Measurements from ENCODE around the gene IGSF21.

The IGSF21 gene

DNA sequence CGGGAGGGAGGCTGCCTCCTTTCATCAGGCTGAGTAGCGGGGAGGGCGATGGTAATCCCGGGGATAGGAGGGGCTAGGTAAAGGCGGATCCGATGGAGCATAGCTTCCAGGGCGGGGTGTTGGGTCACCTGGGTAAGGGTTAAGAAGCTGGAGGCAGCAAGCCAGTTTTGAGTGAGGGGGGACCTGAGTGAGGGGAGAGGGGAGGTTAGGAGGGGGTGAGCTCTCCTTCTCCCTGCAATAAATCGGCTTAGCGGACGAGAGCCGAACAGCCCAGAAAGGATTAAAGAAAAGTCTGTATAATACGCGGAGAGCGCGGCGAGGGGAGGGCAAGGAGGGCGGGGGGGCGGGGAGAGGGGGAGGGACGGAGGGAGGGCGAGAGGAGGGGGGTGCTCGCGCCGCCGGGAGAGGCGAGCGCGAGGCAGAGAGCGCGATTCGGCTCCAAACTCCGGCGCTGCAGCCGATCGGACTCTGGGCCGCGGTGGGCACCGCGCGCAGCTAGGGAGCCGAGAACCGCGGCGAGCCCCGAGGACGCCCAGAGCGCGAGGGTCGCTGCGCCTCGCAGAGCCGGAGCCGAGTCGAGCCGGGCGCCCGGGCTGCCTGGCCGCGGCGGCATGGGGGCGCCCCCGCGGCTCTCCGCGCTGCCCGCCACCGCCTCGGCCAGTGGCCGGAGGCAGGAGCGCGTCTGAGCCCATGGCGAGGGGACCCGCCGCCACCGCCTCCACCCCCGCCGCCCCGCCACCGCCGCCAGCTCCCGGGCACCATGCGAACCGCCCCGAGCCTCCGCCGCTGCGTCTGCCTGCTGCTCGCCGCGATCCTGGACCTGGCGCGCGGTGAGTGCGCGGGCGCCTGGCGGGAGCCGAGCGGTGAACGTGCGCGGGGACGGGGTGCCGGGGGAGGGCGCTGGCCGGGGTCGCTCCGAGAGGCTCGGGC, at the start of gene IGSF21:
Gene IGSF21, plus strand, starts transcription at position 430 of the 930 bp plus-strand sequence. Its CDS starts 331 bp downstream, at position 761.
- H3K4me3 ChIP-seq (replicated peaks in 1 of 2; ENCODE audit: low read depth in 2 of 2, low read length in 2 of 2) = no peak within 1 kb of the TSS
- TF ChIP-seq, protein P1, sequence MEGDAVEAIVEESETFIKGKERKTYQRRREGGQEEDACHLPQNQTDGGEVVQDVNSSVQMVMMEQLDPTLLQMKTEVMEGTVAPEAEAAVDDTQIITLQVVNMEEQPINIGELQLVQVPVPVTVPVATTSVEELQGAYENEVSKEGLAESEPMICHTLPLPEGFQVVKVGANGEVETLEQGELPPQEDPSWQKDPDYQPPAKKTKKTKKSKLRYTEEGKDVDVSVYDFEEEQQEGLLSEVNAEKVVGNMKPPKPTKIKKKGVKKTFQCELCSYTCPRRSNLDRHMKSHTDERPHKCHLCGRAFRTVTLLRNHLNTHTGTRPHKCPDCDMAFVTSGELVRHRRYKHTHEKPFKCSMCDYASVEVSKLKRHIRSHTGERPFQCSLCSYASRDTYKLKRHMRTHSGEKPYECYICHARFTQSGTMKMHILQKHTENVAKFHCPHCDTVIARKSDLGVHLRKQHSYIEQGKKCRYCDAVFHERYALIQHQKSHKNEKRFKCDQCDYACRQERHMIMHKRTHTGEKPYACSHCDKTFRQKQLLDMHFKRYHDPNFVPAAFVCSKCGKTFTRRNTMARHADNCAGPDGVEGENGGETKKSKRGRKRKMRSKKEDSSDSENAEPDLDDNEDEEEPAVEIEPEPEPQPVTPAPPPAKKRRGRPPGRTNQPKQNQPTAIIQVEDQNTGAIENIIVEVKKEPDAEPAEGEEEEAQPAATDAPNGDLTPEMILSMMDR (IDR thresholded peaks at IDR 0.05; ENCODE audit: low read depth, low read length) = no peak
- DNase-seq (ENCODE audit: low read depth in 2 of 2) = no peak

DNA sequence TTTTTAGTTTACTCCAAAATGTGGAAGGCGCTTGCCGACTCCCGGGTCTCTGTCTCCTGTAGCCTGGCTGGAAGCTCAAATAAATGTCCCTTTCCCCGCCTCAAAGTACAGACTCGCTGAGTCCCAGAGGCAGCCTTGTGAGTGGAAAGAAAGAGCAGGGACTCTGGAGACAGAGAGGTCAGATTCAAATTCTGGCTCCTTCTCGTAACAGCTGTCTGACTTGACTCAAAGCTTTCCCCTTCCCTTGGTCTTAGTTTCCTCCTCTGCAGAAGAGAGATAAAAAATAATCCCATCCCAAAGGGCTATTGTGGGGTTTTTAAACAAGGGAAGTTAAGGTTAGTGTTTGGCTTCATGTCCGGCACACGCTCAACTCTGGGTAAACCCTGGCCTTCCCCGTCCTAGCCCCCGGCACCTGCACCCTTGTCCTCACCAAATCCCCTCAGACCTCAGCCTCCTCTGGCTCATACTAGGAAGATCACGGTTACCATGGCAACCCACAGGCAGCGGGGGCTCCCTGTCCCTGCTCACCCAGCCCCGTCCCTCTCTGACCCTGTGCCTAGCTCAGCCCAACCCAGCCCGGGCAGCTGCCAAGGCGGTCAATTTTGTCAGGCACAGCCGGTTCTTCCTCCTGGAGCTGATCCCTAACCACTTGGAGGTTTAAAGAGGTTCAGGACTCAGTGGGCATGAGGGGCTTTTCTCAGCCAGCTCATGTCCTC, 49.2 kb upstream of the IGSF21 start:
- no peak overlapping the region for H3K4me3 ChIP-seq (replicated peaks in 1 of 2; ENCODE audit: low read depth in 2 of 2, low read length in 2 of 2)
- DNase-seq (ENCODE audit: low read depth in 2 of 2) = no peak
- TF ChIP-seq, protein P1 (IDR thresholded peaks at IDR 0.05; ENCODE audit: low read depth, low read length) = no peak

DNA sequence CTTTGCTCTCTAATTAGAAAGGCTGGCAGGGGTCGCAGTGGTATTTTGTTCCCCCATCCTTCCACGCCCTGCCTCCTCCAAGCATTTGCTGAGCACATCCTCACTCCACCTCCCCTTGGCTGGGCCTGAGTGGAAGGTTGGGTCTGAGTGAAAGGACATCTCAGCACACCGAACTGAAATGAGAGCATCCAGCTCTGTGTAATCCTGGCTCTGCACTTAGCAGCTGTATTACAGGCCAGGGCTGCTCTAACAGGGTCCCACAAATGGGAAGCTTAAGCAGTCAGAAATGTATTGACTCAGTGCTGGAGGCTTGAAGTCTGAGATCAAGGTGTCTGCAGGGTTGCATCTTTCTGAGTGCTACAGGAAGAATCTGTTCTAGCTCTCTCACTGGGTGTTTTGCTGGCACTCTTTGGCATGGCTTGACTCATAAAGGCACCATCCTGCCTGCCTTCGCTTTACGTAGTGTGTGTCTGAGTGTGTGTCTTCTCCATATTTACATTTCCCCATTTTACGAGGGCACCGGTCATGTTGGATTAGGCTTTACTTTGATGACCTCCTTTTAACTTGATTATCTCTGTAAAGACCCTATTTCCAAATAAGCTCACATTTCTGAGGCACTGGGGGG, 48.5 kb upstream of the IGSF21 start:
- TF ChIP-seq, protein P1 (IDR thresholded peaks at IDR 0.05; ENCODE audit: low read depth, low read length) = no peak
- DNase-seq (ENCODE audit: low read depth in 2 of 2) = no peak
- no peak overlapping the region for H3K4me3 ChIP-seq (replicated peaks in 1 of 2; ENCODE audit: low read depth in 2 of 2, low read length in 2 of 2)

DNA sequence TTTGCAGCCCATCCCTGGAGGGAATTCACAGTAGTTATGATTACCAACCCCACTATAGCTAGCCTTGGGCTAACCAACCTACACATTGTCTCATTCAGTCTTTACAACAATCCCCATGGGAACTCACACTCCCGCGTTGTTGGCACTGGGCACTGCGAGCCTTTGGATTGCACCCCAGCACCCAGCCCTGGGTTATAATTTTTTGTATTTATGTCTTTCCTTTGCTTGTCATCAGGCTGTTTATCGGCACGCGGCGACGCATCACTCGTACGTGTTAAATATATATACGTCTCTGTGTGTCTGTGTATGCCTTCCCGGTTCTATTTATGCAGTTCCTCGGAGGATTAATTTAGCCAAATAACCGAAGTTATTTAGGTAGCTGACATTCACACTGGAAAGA, 47.2 kb upstream of the IGSF21 start:
- TF ChIP-seq, protein P1 (IDR thresholded peaks at IDR 0.05; ENCODE audit: low read depth, low read length) = no peak
- no peak for DNase-seq (ENCODE audit: low read depth in 2 of 2)
- H3K4me3 ChIP-seq (replicated peaks in 1 of 2; ENCODE audit: low read depth in 2 of 2, low read length in 2 of 2) = no peak overlapping the region

DNA sequence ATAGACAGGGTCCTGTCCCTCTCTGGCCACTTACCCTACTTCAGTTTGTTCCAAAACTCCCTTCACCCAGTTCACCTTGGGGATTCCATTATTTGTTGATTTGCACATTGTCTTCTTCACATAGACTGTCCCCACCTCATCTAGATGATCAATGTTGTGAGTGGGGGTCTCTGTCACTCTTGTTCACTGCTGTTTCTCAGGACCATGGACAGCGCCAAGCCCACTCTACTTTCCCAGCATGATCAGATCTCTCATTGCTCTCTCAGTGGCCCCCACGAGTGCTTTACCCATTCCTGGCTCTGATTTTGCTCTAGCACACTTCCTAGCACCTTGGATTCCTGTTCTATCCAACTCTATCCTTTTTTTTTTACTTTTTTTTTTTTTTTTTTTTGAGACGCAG, 45.4 kb upstream of the IGSF21 start:
- TF ChIP-seq, protein P1 (IDR thresholded peaks at IDR 0.05; ENCODE audit: low read depth, low read length) = no peak
- H3K4me3 ChIP-seq (replicated peaks in 1 of 2; ENCODE audit: low read depth in 2 of 2, low read length in 2 of 2) = no peak overlapping the region
- no peak for DNase-seq (ENCODE audit: low read depth in 2 of 2)

DNA sequence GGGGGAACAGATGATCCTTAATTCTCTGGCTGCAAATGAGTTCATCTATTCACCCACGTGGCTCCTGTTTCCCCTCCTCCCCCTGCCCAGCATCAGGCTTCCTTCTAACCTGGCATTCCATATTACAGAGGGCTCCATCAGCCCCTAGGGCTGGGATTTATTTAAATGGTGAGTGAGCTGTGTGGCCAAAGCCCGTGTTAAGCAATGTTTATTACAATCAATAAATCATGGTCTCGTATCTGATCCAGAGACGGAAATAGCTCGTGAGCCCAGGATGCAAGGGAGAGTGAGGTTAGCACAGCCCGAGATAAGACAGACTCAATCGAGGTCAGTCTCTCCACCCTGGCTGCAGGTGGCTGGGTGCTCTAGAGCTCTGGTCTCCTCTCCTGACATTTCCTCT, 43.1 kb upstream of the IGSF21 start:
- DNase-seq (ENCODE audit: low read depth in 2 of 2) = no peak
- H3K4me3 ChIP-seq (replicated peaks in 1 of 2; ENCODE audit: low read depth in 2 of 2, low read length in 2 of 2) = no peak overlapping the region
- TF ChIP-seq, protein P1 (IDR thresholded peaks at IDR 0.05; ENCODE audit: low read depth, low read length) = no peak

Data from cardiac fibroblast (primary cell).